ENCODE data around the gene OR51B2. TPM values are rescaled to one million over a fixed set of nuclear protein-coding genes. Genes with fewer than 3 reads are reported as not detected.
"Not testable (repeated sequence)": the region's sequence is repeated elsewhere in the genome, so short reads cannot be mapped to it uniquely, and the experiment has no call there.

The OR51B2 gene
- total and polyA plus RNA-seq, 5 experiments from 2014 or later = not detected

DNA sequence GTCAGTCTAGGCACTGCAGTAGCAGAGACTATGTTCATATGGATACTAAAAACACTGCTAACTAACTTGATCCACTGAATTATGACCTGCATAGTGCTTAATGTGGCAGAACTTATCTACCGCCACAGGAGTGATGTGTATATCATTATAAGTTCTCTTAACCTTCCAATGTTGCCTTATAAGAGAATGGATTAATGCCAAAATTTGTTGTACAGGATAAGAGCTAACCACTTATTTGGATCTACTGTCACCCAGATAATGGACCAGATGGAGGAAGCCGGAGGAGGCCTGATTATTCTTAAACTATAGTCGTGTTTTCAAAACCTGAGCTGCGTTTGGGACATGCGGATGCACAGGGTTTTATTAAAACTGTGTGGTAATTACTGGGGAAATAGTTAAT is 20.5 kb downstream of the OR51B2 start:
- no peaks in the 10 kb centered on the region for H3K36me3 Mint-ChIP-seq
- no peak overlapping the region for H3K4me3 Mint-ChIP-seq
- H3K27ac Mint-ChIP-seq = no peak overlapping the region
- H3K27me3 Mint-ChIP-seq = peaks cover 0 to 16% (median 0%) of the 10 kb centered on the region in 5 donors
- peaks cover 0 to 1% (median 0%) of the 10 kb centered on the region in 9 donors for H3K9me3 Mint-ChIP-seq
- no peak for ATAC-seq
- no peaks in the 10 kb centered on the region for H3K4me1 Mint-ChIP-seq
- POLR2A ChIA-PET = no interaction called here
- no peak for DNase-seq

DNA sequence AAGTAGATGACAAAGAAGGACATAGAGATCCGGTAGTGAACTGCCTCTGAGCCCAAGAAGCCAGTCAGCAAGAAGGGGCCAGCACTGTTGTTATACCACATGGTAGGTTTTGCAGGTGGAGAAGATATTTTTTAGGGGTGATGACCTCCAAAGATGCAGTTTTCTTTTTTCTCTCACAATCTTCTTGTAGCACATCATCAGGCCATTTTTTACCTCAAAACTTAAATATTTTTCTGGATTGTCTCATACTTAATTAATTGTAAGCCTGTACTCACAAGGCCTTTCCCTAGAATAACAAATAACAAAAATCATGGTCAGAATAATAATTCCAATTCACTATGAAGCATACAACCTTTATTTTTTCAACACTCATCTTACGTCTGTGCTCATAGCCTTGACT is 22.3 kb downstream of the OR51B2 start, which contains the start of gene OR51B4:
TSS of gene OR51B4 (minus strand) at position 101 of the 400 bp plus-strand sequence. CDS start at position 101, 0 bp downstream.
- Mint-ChIP-seq H3K9me3 (no peaks in the 10 kb centered on the region), H3K36me3 (no peaks in the 10 kb centered on the region), H3K27me3 (peaks cover 3 to 11% (median 9%) of the 10 kb centered on the region in 5 donors), H3K27ac (no peak within 1 kb of the TSS), H3K4me3 (no peak within 1 kb of the TSS), H3K4me1 (no peaks in the 10 kb centered on the region)
- DNase-seq (no peak), ATAC-seq (no peak)
- POLR2A ChIA-PET = no interaction called here

DNA sequence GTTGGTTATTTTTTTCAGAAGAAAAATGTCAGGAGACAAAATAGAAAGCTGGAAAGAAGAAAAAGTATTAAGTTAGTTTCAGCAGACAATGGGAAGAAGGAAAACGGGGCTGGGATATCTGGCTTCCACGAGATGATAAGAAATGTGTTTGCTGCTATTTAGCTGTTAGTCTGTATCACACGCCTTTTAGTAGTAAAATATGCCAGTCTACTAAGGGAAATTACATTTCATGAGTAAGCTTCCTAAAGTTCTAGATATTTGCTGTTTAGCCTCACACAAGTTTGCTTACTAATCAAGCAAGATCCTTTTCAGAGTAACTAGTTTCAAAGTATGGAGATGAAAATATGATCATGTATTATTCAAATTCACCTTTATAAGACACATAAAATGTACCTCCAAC is 23.8 kb downstream of the OR51B2 start:
- H3K27ac Mint-ChIP-seq = no peak overlapping the region
- no peak for ATAC-seq
- DNase-seq = no peak
- POLR2A ChIA-PET = no interaction called here
- no peaks in the 10 kb centered on the region for H3K4me1 Mint-ChIP-seq
- H3K27me3 Mint-ChIP-seq = peaks cover 3 to 11% (median 8%) of the 10 kb centered on the region in 5 donors
- no peaks in the 10 kb centered on the region for H3K36me3 Mint-ChIP-seq
- H3K4me3 Mint-ChIP-seq = no peak overlapping the region
- H3K9me3 Mint-ChIP-seq = no peaks in the 10 kb centered on the region

DNA sequence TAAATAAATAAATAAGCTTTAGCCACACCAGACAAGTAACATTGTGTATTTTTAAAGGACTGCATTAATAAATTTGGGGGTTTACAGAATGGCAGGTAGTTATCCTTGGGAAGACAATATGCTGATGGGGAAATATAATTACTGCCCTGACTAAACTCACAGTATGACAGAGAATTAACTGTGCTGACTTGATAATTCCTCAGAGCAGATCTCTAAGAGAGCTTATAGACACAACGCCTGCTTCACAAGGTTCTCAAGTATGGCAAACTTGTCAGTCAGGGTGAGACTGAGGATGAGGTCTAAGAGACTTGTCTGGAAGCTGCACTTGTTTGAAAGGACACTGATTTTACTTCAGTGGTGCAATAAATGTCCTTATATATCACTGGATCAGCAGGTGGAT is 25.6 kb downstream of the OR51B2 start:
- Mint-ChIP-seq H3K4me3 (no peak overlapping the region), H3K36me3 (no peaks in the 10 kb centered on the region), H3K9me3 (no peaks in the 10 kb centered on the region), H3K27ac (no peak overlapping the region), H3K27me3 (peaks cover 3 to 11% (median 6%) of the 10 kb centered on the region in 5 donors), H3K4me1 (no peaks in the 10 kb centered on the region)
- no peak for DNase-seq
- no peak for ATAC-seq
- POLR2A ChIA-PET = no interaction called here

DNA sequence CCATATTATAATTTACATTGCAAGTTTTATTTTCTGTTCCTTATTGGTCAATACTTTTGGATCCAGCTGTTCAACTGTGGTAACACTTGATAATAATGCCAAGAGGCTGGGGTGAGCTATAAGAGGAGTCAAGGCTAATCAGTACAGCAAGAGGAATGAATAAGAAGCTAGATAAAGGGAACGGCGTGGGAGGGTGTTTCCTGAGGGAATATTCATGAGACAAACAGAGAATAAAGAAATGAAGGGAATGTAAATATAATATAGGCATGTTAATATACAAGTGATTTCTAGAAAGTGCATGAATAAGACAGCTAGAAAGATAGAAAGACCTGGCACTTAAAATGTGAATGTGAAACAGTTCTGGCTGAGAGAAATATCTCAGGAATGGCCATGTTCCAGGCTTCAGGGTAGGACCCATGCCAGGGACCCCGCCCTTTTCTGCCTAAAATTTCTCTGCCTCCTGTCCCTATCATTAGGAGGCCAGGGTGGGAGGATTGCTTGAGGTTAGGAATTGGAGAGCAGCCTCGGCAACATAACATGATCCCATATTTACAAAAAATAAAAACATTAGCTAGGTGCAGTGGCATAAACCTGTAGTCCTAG is 26.3 kb downstream of the OR51B2 start:
- no peak for ATAC-seq
- H3K27me3 Mint-ChIP-seq = peaks cover 3 to 11% (median 6%) of the 10 kb centered on the region in 5 donors
- DNase-seq = no peak
- H3K9me3 Mint-ChIP-seq = no peaks in the 10 kb centered on the region
- no peaks in the 10 kb centered on the region for H3K36me3 Mint-ChIP-seq
- no peaks in the 10 kb centered on the region for H3K4me1 Mint-ChIP-seq
- no peak overlapping the region for H3K27ac Mint-ChIP-seq
- POLR2A ChIA-PET = no interaction called here
- H3K4me3 Mint-ChIP-seq = no peak overlapping the region

DNA sequence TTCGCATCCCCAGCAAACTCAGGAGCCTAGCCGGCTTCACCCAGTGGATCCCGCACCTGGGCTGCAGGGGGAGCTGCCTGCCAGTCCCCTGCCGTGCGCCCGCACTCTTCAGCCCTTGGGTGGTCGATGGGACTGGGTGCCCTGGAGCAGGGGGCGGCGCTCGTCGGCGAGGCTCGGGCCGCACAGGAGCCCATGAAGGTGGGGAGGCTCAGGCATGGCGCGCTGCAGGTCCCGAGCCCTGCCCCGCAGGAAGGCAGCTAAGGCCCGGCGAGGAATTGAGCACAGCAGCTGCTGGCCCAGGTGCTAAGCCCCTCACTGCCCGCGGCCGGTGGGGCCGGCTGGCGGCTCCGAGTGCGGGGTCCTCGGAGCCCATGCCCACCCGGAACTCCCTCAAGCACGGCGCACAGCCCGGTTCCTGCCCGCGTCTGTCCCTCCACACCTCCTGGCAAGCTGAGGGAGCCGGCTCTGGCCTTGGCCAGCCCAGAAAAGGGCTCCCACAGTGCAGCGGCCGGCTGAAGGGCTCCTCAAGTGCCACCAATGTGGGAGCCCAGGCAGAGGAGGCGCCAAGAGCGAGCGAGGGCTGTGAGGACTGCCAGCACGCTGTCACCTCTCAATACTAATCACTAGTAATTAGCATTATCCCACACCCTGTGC is 29.6 kb downstream of the OR51B2 start:
- H3K36me3 Mint-ChIP-seq, POLR2A ChIA-PET, H3K4me3 Mint-ChIP-seq, H3K4me1 Mint-ChIP-seq, DNase-seq, ATAC-seq, H3K27ac Mint-ChIP-seq, H3K9me3 Mint-ChIP-seq: not testable (repeated sequence)
- peaks cover 3 to 11% (median 6%) of the 10 kb centered on the region in 5 donors for H3K27me3 Mint-ChIP-seq

DNA sequence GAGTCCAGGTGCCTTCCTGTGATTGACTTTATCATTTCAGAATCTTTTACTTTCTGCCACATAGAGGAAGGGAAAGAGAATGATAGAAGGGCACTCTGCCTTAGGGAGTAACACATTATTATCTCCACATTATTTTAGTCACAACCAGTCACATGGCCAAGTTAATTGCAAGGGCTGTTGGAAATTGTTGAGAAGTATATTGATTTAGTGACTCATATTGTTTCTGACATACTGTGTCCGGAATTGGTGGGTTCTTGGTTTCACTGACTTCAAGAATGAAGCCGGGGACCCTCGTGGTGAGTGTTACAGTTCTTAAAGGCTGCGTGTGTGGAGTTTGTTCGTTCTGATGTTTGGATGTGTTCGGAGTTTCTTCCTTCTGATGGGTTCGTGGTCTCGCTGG is 31.1 kb downstream of the OR51B2 start:
- Mint-ChIP-seq H3K27ac (no peak overlapping the region), H3K4me3 (no peak overlapping the region), H3K36me3 (no peaks in the 10 kb centered on the region), H3K9me3 (no peaks in the 10 kb centered on the region), H3K4me1 (no peaks in the 10 kb centered on the region), H3K27me3 (peaks cover 3 to 9% (median 6%) of the 10 kb centered on the region in 5 donors)
- POLR2A ChIA-PET = no interaction called here
- no peak for DNase-seq
- no peak for ATAC-seq

DNA sequence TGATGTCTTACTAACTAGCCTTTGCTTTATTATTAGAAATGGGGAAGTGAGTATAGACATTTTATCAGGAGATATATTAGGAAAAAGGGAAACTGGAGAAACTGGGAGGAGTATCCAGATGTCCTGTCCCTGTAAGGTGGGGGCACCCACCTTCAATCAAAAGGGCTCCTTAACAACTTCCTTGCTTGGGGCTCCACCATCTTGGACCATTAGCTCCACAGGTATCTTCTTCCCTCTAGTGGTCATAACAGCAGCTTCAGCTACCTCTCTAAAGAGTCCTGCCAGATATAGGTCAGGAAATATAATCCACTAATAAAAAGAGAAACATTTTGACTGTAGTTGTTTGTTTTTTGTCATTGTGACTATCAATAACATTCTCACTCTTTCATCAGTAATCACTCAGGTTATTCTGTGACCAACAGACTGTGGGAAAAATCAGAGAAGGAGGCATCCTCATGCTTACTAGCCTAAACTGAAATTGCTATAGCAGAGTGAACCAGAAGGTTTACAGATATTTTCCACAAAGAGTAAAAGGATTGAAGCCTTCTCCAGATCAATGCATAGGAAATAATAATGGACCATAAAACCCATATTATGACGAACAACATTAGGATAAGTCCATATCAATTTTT is 32.8 kb downstream of the OR51B2 start:
- Mint-ChIP-seq H3K4me1 (no peaks in the 10 kb centered on the region), H3K9me3 (no peaks in the 10 kb centered on the region), H3K27me3 (peaks cover 0 to 6% (median 0%) of the 10 kb centered on the region in 5 donors), H3K27ac (no peak overlapping the region), H3K4me3 (no peak overlapping the region), H3K36me3 (no peaks in the 10 kb centered on the region)
- POLR2A ChIA-PET = no interaction called here
- ATAC-seq (no peak), DNase-seq (no peak)

DNA sequence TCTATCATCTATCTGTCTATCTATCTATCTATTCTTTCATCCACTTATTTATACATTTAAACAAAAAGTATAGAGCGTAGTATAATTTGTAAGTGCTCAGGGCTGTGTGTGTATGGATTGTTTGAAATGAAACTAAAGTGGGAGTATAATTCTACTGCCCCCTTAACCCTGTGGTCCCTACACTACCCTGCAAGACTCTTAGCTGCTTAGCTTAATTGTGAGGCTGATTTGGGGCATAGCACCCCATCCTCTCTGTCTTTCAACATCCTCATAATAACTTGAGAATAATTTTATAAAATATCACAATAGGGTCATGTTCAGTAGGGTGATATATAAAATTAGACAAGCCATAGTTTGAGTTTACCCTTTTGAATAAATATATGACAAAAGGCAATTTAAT is 34.0 kb downstream of the OR51B2 start:
- H3K9me3 Mint-ChIP-seq = no peaks in the 10 kb centered on the region

DNA sequence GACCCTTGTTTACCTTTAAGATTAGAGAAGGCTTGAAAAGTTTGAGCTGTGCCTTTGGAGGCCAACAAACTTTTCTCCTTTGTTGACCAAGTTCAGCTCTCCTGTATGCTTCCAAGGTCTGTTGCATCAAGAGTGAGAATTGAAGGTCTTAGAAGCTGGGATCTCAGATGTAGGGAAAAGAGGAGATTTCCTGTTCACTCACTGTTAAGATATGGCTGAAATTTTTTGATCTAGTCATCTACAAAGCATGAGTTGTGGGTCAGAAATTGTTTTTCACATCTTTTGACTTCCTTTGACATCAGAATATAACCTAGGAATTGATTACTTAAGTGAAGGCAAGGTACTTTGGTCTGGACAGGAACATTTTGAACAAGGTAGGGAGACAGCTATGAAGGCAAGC is 34.4 kb downstream of the OR51B2 start:
- DNase-seq (no peak), ATAC-seq (no peak)
- no peaks in the 10 kb centered on the region for H3K9me3 Mint-ChIP-seq
- H3K27ac Mint-ChIP-seq = no peak overlapping the region
- H3K4me3 Mint-ChIP-seq = no peak overlapping the region
- no peaks in the 10 kb centered on the region for H3K4me1 Mint-ChIP-seq
- POLR2A ChIA-PET = no interaction called here
- H3K36me3 Mint-ChIP-seq = no peaks in the 10 kb centered on the region
- H3K27me3 Mint-ChIP-seq = peaks cover 0 to 14% (median 0%) of the 10 kb centered on the region in 5 donors

More for the DNA sequence above, 34.0 kb downstream of the OR51B2 start:
- Mint-ChIP-seq H3K36me3 (no peaks in the 10 kb centered on the region), H3K4me1 (no peaks in the 10 kb centered on the region), H3K27ac (no peak overlapping the region), H3K4me3 (no peak overlapping the region), H3K27me3 (peaks cover 0 to 9% (median 0%) of the 10 kb centered on the region in 5 donors)
- DNase-seq (no peak), ATAC-seq (no peak)
- POLR2A ChIA-PET = no interaction called here

DNA sequence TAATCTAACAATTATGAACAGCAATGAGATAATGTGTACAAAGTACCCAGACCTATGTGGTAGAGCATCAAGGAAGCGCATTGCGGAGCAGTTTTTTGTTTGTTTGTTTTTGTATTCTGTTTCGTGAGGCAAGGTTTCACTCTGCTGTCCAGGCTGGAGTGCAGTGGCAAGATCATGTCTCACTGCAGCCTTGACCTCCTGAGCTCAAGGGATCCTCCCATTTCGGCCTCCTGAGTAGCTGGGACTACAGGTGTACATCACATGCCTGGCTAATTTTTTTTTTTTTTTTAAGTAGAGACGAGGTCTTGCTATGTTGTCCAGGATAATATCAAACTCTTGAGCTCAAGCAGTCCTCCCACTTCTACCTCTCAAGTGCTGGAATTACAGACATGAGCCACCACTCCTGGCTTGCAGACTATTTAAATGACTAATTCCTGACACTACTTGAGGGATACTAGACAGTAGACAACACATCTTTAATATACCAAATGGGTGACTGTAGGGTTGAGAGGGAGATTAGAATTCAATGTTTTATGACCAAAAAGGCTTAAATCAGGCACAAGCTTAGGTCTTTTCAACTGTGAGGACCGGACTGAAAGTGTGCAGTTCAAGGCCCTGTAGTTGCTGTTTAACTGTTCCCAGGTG is 35.1 kb downstream of the OR51B2 start:
- no peaks in the 10 kb centered on the region for H3K4me1 Mint-ChIP-seq
- no peak overlapping the region for H3K4me3 Mint-ChIP-seq
- no peaks in the 10 kb centered on the region for H3K9me3 Mint-ChIP-seq
- DNase-seq (no peak), ATAC-seq (no peak)
- H3K36me3 Mint-ChIP-seq = no peaks in the 10 kb centered on the region
- POLR2A ChIA-PET = no interaction called here
- peaks cover 0 to 17% (median 1%) of the 10 kb centered on the region in 5 donors for H3K27me3 Mint-ChIP-seq
- H3K27ac Mint-ChIP-seq = no peak overlapping the region

DNA sequence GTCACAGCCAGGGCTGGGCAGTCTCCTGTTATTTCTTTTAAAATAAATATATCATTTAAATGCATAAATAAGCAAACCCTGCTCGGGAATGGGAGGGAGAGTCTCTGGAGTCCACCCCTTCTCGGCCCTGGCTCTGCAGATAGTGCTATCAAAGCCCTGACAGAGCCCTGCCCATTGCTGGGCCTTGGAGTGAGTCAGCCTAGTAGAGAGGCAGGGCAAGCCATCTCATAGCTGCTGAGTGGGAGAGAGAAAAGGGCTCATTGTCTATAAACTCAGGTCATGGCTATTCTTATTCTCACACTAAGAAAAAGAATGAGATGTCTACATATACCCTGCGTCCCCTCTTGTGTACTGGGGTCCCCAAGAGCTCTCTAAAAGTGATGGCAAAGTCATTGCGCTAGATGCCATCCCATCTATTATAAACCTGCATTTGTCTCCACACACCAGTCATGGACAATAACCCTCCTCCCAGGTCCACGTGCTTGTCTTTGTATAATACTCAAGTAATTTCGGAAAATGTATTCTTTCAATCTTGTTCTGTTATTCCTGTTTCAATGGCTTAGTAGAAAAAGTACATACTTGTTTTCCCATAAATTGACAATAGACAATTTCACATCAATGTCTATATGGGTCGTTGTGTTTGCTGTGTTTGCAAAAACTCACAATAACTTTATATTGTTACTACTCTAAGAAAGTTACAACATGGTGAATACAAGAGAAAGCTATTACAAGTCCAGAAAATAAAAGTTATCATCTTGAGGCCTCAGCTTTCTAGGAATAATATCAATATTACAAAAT is 35.8 kb downstream of the OR51B2 start:
- DNase-seq (no peak), ATAC-seq (no peak)
- no peak overlapping the region for H3K27ac Mint-ChIP-seq
- no peaks in the 10 kb centered on the region for H3K36me3 Mint-ChIP-seq
- no peaks in the 10 kb centered on the region for H3K4me1 Mint-ChIP-seq
- POLR2A ChIA-PET = no interaction called here
- no peaks in the 10 kb centered on the region for H3K9me3 Mint-ChIP-seq
- peaks cover 0 to 17% (median 1%) of the 10 kb centered on the region in 5 donors for H3K27me3 Mint-ChIP-seq
- H3K4me3 Mint-ChIP-seq = no peak overlapping the region

Data from naive thymus-derived CD8-positive, alpha-beta T cell (primary cell).